ENCODE results near the gene METTL16.

The METTL16 gene

GRCh38 chr17:2366747-2367494 lies 144.8 kb downstream of the METTL16 start:
- FAIRE-seq (no peak), DNase-seq (ENCODE audit: insufficient read length) (no peak)
- TF ChIP-seq POLR2AphosphoS5 (IDR thresholded peaks at IDR 0.05; ENCODE audit: low read depth, low read length): no peak
- TF ChIP-seq TAF1 (IDR thresholded peaks at IDR 0.05; ENCODE audit: borderline replicate concordance, low read depth, low read length): no peak
- no peak for TF ChIP-seq POLR2A (IDR thresholded peaks at IDR 0.05; ENCODE audit: low read depth, low read length)

All from GM12892 (cell line).